ENCODE measurements around the gene TBX2.

DNA sequence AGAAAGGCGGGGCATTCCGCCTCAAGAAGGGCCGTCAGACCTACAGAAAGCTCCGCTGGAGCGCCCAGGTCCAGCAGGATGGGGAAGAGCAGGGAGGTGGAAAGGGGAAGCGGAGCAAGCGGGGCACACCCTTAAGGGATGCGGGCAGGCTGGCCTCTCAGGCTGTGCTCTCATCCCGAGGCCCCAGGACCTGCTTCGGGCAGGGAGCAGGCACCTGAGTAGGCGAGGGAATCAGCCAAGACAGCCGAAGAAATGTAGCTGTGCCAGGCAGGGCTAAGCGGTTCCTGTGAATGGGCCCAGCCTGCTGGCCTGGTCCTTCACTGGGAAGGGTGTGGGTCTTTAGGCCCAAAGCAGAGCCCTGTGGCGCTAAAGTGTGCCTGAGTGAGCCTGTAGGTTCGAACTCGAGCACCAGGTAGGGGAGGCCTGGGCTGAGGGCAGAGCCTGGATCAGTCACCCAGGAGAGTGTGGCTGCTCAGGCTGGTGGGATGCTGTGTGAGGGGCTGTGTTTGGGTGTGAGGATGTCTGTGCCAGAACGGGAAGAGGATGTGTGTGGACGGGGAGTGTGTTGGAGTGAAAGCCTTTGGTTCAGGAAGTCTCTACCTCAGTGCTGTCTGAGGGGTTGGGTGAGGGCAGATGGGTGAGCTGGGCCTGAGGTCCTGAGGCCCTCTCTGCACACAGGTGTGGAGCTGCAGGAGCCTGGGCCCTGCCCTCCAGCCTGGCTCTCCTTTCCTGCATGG, 55.8 kb downstream of the TBX2 start:
- TF ChIP-seq, protein P1, sequence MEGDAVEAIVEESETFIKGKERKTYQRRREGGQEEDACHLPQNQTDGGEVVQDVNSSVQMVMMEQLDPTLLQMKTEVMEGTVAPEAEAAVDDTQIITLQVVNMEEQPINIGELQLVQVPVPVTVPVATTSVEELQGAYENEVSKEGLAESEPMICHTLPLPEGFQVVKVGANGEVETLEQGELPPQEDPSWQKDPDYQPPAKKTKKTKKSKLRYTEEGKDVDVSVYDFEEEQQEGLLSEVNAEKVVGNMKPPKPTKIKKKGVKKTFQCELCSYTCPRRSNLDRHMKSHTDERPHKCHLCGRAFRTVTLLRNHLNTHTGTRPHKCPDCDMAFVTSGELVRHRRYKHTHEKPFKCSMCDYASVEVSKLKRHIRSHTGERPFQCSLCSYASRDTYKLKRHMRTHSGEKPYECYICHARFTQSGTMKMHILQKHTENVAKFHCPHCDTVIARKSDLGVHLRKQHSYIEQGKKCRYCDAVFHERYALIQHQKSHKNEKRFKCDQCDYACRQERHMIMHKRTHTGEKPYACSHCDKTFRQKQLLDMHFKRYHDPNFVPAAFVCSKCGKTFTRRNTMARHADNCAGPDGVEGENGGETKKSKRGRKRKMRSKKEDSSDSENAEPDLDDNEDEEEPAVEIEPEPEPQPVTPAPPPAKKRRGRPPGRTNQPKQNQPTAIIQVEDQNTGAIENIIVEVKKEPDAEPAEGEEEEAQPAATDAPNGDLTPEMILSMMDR (IDR thresholded peaks at IDR 0.05), result no peak
- no peak for TF ChIP-seq POLR2A (IDR thresholded peaks at IDR 0.05)
